CD4-positive, alpha-beta T cell (primary cell): Measurements from ENCODE around the gene CMKLR1. TPM values are rescaled to one million over a fixed set of nuclear protein-coding genes. Genes with fewer than 3 reads are reported as not detected.

Experiments used
- ATAC-seq: fragments of 200-7000 bp; cut with Tn5 transposase; one replicate; pipeline ENCODE4 v1.10.0; 2022; ENCODE audit warnings: mild to moderate bottlenecking; ENCODE audit not compliant: poor library complexity
- CTCF ChIA-PET: fragments of 350-600 bp; sonication (Branson Sonifier 250); formaldehyde crosslinking; loops from one replicate; lab custom pipeline; 2021; ENCODE audit warnings: antibody characterized with exemption, inconsistent platforms; lab: Charles Lee
- POLR2A ChIA-PET: fragments of 350-600 bp; sonication (Branson Sonifier 250); formaldehyde crosslinking; loops from one replicate; lab custom pipeline; 2021; ENCODE audit warnings: antibody characterized with exemption, inconsistent platforms; lab: Charles Lee
- DNase-seq, 14 experiments: peaks; one replicate each; pipeline ENCODE4 v3.0.0-alpha.2; 2013 to 2020; ENCODE audit warnings: mixed read lengths in 2 of 14
- H3K27ac ChIP-seq, 2 donors: one replicate each; pipeline versions ENCODE4 v1.5.1 to v1.7.0; 2013; ENCODE audit warnings: low read length in 2 of 2, low read depth in 1 of 2, mild to moderate bottlenecking in 1 of 2
- H3K27me3 ChIP-seq, 2 experiments: 1 replicate in 1 of 2; 2 replicates in 1 of 2; pipeline versions ENCODE4 v1.6.1 to v1.7.0; 2013; ENCODE audit warnings: low read length in 2 of 2, control low read depth in 1 of 2, mild to moderate bottlenecking in 1 of 2, moderate library complexity in 1 of 2; ENCODE audit not compliant: insufficient read depth in 2 of 2, control insufficient read depth in 1 of 2
- H3K36me3 ChIP-seq: one replicate; pipeline ENCODE4 v1.6.1; 2013; ENCODE audit warnings: low read length, control low read depth; ENCODE audit not compliant: insufficient read depth
- H3K4me1 ChIP-seq: one replicate; pipeline ENCODE4 v1.6.1; 2013; ENCODE audit warnings: low read length, control low read depth; ENCODE audit not compliant: insufficient read depth
- H3K4me3 ChIP-seq: one replicate; pipeline ENCODE4 v1.5.1; 2013; ENCODE audit warnings: mild to moderate bottlenecking, low read length, moderate library complexity
- H3K9me3 ChIP-seq, 2 experiments: 1 replicate in 1 of 2; 2 replicates in 1 of 2; pipeline versions ENCODE4 v1.6.1 to v1.7.0; 2013; ENCODE audit warnings: low read length in 2 of 2, mild to moderate bottlenecking in 2 of 2, control low read depth in 1 of 2, moderate library complexity in 1 of 2; ENCODE audit not compliant: control insufficient read depth in 1 of 2, insufficient read depth in 1 of 2
- H3K27ac Mint-ChIP-seq: one replicate; pipeline ENCODE4 v1.8.0; 2020; ENCODE audit warnings: mixed read lengths
- H3K27me3 Mint-ChIP-seq: one replicate; pipeline ENCODE4 v1.8.0; 2021; ENCODE audit warnings: mixed read lengths
- H3K36me3 Mint-ChIP-seq: one replicate; pipeline ENCODE4 v1.8.0; 2021; ENCODE audit warnings: low read depth, mixed read lengths
- H3K4me1 Mint-ChIP-seq: one replicate; pipeline ENCODE4 v1.8.0; 2021; ENCODE audit warnings: low read depth, mixed read lengths
- H3K4me3 Mint-ChIP-seq: one replicate; pipeline ENCODE4 v1.8.0; 2020; ENCODE audit warnings: mild to moderate bottlenecking, mixed read lengths
- H3K9me3 Mint-ChIP-seq: one replicate; pipeline ENCODE4 v1.8.0; 2020; ENCODE audit warnings: mixed read lengths
- intact Hi-C, 2 experiments: fragments of 100-400 bp; cut with DNase I in 1 of 2; cut with micrococcal nuclease in 1 of 2; formaldehyde crosslinking; loops; one replicate each; pipeline versions ENCODE4 v1.15.1 to v1.9.0; 2023 to 2025; cut with DNase I, micrococcal nuclease
- total RNA-seq, 174 experiments: library from RNA in 2 of 174; stranded (reverse) in 2 of 174; gene quantifications; one replicate each; pipeline ENCODE4 v1.2.3 and lab custom pipeline; 2021 to 2026
- TF ChIP-seq, protein P1 (sequence below): fragments of 200-600 bp; IDR thresholded peaks from one replicate; pipeline ENCODE4 v1.8.0; 2022; ENCODE audit warnings: antibody characterized with exemption, mild to moderate bottlenecking

CMKLR1 gene
- total RNA-seq, 2 experiments from 2014 or later: not detected

GRCh38 chr12:108368089-108368488, 29.0 kb upstream of the CMKLR1 start:
- CTCF ChIA-PET: no interaction called here
- intact Hi-C loops: no loop called here
- no peak for ATAC-seq
- Mint-ChIP-seq H3K4me3 (no peak overlapping the region), H3K36me3 (no peaks in the 10 kb centered on the region), H3K9me3 (peaks cover 5% of the 10 kb centered on the region), H3K4me1 (no peaks in the 10 kb centered on the region), H3K27ac (no peak overlapping the region), H3K27me3 (peaks cover 6% of the 10 kb centered on the region)
- Histone ChIP-seq H3K9me3 (peaks cover 0 to 4% of the 10 kb centered on the region in 2 experiments), H3K4me1 (no peaks in the 10 kb centered on the region), H3K27ac (no peak overlapping the region), H3K27me3 (peaks cover 0 to 4% of the 10 kb centered on the region in 2 experiments), H3K4me3 (no peak overlapping the region), H3K36me3 (no peaks in the 10 kb centered on the region)
- TF ChIP-seq, protein P1, sequence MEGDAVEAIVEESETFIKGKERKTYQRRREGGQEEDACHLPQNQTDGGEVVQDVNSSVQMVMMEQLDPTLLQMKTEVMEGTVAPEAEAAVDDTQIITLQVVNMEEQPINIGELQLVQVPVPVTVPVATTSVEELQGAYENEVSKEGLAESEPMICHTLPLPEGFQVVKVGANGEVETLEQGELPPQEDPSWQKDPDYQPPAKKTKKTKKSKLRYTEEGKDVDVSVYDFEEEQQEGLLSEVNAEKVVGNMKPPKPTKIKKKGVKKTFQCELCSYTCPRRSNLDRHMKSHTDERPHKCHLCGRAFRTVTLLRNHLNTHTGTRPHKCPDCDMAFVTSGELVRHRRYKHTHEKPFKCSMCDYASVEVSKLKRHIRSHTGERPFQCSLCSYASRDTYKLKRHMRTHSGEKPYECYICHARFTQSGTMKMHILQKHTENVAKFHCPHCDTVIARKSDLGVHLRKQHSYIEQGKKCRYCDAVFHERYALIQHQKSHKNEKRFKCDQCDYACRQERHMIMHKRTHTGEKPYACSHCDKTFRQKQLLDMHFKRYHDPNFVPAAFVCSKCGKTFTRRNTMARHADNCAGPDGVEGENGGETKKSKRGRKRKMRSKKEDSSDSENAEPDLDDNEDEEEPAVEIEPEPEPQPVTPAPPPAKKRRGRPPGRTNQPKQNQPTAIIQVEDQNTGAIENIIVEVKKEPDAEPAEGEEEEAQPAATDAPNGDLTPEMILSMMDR: no peak
- no peak for DNase-seq
- POLR2A ChIA-PET: no interaction called here

DNA sequence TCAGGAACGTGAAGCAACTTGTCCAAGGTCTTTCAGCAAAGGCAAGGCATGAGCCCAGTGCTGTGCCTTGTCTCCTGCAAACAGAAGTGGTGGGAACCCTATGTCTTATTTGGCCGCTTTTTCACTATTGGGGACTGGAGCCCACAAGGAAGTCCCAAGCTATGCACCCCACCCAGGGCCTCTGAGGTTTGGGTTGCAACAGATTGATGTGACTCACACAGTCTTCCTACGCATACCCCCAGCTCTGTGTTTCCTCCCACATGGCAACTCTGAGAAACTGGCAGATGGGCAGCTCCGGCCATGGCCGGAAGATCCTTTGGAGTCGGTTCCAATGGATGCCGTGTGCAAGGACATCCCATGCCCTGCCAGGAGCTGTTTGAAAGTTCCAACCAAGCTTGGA, 28.3 kb upstream of the CMKLR1 start:
- ATAC-seq (no peak), DNase-seq (peak in 3 of 14 experiments; percentile 6 to 54 (median 46))
- no peak overlapping the region for H3K27ac ChIP-seq
- no peaks in the 10 kb centered on the region for H3K36me3 Mint-ChIP-seq
- POLR2A ChIA-PET: no interaction called here
- peaks cover 6% of the 10 kb centered on the region for H3K27me3 Mint-ChIP-seq
- no peaks in the 10 kb centered on the region for H3K9me3 ChIP-seq
- peaks cover under 1% of the 10 kb centered on the region for H3K9me3 Mint-ChIP-seq
- TF ChIP-seq, protein P1: no peak
- H3K4me3 Mint-ChIP-seq: no peak overlapping the region
- H3K4me3 ChIP-seq: no peak overlapping the region
- H3K27me3 ChIP-seq: peaks cover 0 to 4% of the 10 kb centered on the region in 2 experiments
- H3K36me3 ChIP-seq: no peaks in the 10 kb centered on the region
- H3K4me1 ChIP-seq: no peaks in the 10 kb centered on the region
- no peaks in the 10 kb centered on the region for H3K4me1 Mint-ChIP-seq
- intact Hi-C loops: no loop called here
- no peak overlapping the region for H3K27ac Mint-ChIP-seq
- CTCF ChIA-PET: no interaction called here

DNA sequence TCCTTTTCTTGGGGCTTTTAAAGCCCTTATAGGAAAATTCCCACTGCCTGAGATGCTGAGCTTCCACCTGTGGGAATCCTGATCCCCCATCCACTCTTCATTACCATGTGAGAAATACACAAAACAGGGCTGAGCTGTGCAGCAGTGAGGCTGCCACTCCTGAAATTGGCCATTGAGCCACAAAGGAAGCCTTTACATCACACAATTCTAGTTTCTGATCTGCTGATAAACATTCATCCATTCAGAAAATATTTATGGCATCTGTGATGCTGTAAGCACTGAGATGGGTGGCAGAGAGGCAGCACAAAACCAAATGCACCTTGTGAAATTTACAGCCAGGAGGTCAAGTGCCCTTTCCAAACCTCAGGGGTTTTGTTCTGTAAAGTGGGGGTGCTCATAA, 26.2 kb upstream of the CMKLR1 start:
- Histone ChIP-seq H3K36me3 (no peaks in the 10 kb centered on the region), H3K4me1 (no peaks in the 10 kb centered on the region), H3K27me3 (no peaks in the 10 kb centered on the region), H3K9me3 (no peaks in the 10 kb centered on the region), H3K27ac (no peak overlapping the region), H3K4me3 (no peak overlapping the region)
- no peaks in the 10 kb centered on the region for H3K4me1 Mint-ChIP-seq
- H3K27ac Mint-ChIP-seq: no peak overlapping the region
- DNase-seq (no peak), ATAC-seq (no peak)
- intact Hi-C loops: no loop called here
- TF ChIP-seq, protein P1: no peak
- peaks cover 5% of the 10 kb centered on the region for H3K27me3 Mint-ChIP-seq
- H3K36me3 Mint-ChIP-seq: no peaks in the 10 kb centered on the region
- H3K4me3 Mint-ChIP-seq: no peak overlapping the region
- ChIA-PET POLR2A (no interaction called here), CTCF (no interaction called here)
- H3K9me3 Mint-ChIP-seq: no peaks in the 10 kb centered on the region
